SH-SY5Y (cell line): ENCODE results near the gene ACTR1B.

Experiments used
- GATA2 ChIP-seq: IDR thresholded peaks from 2 replicates; pipeline ENCODE4 v1.6.1; 2011; ENCODE audit warnings: mild to moderate bottlenecking, low read depth, low read length
- GATA3 ChIP-seq: IDR thresholded peaks from 2 replicates; pipeline ENCODE4 v1.6.1; 2011; ENCODE audit warnings: low read depth, mild to moderate bottlenecking, low read length, moderate library complexity

GRCh38 chr2:97711394-97711711, 47.5 kb upstream of the ACTR1B start:
- TF ChIP-seq GATA2 (no peak), GATA3 (no peak)
